Stomach smooth muscle (tissue), 2 donors: Measurements from ENCODE around the gene SNRNP48.

Source experiments
- H3K27ac ChIP-seq: one replicate; pipeline ENCODE4 v1.7.0; 2013; ENCODE audit warnings: mild to moderate bottlenecking, low read length, inconsistent platforms
- H3K27me3 ChIP-seq, 2 donors: one replicate each; pipeline ENCODE4 v1.7.0; 2013; ENCODE audit warnings: low read length in 2 of 2; ENCODE audit not compliant: insufficient read depth in 2 of 2, control insufficient read depth in 1 of 2
- H3K36me3 ChIP-seq, 2 donors: one replicate each; pipeline ENCODE4 v1.7.0; 2013; ENCODE audit warnings: low read length in 2 of 2; ENCODE audit not compliant: control insufficient read depth in 2 of 2, insufficient read depth in 2 of 2
- H3K4me1 ChIP-seq: one replicate; pipeline ENCODE4 v1.7.0; 2013; ENCODE audit warnings: low read length; ENCODE audit not compliant: control insufficient read depth, insufficient read depth
- H3K4me3 ChIP-seq, 2 donors: one replicate each; pipeline ENCODE4 v1.7.0; 2013; ENCODE audit warnings: low read length in 2 of 2
- H3K9ac ChIP-seq, 2 donors: one replicate each; pipeline ENCODE4 v1.7.0; 2013; ENCODE audit warnings: low read length in 2 of 2, mild to moderate bottlenecking in 1 of 2
- H3K9me3 ChIP-seq, 2 donors: one replicate each; pipeline ENCODE4 v1.7.0; 2013; ENCODE audit warnings: low read length in 2 of 2; ENCODE audit not compliant: control insufficient read depth in 2 of 2
- donor health status: healthy.
- donor health status: Pancreatic carcinoma.

Gene SNRNP48

GRCh38 chr6:7559651-7560385 is 30.2 kb upstream of the SNRNP48 start:
- Histone ChIP-seq H3K27ac (no peak overlapping the region), H3K4me1 (no peaks in the 10 kb centered on the region), H3K9ac (no peak overlapping the region), H3K27me3 (peaks cover 9 to 14% of the 10 kb centered on the region in 2 donors), H3K36me3 (no peaks in the 10 kb centered on the region), H3K4me3 (no peak overlapping the region), H3K9me3 (no peaks in the 10 kb centered on the region)

- no peak overlapping the region for H3K4me3 ChIP-seq
- H3K9me3 ChIP-seq = no peaks in the 10 kb centered on the region
- peaks cover 11% of the 10 kb centered on the region in 2 donors for H3K27me3 ChIP-seq
- no peak overlapping the region for H3K27ac ChIP-seq
- H3K36me3 ChIP-seq = no peaks in the 10 kb centered on the region
- H3K9ac ChIP-seq = no peak overlapping the region
- no peaks in the 10 kb centered on the region for H3K4me1 ChIP-seq
Measured at GRCh38 chr6:7561153-7561964, 28.6 kb upstream of the SNRNP48 start.

- H3K36me3 ChIP-seq = no peaks in the 10 kb centered on the region
- H3K27me3 ChIP-seq = peaks cover 11% of the 10 kb centered on the region in 2 donors
- no peak overlapping the region for H3K27ac ChIP-seq
- H3K9me3 ChIP-seq = no peaks in the 10 kb centered on the region
- no peak overlapping the region for H3K9ac ChIP-seq
- H3K4me1 ChIP-seq = no peaks in the 10 kb centered on the region
- H3K4me3 ChIP-seq = no peak overlapping the region
Measured at GRCh38 chr6:7562769-7563168, 27.2 kb upstream of the SNRNP48 start.

- no peaks in the 10 kb centered on the region for H3K9me3 ChIP-seq
- H3K4me1 ChIP-seq = no peaks in the 10 kb centered on the region
- no peak overlapping the region for H3K9ac ChIP-seq
- H3K36me3 ChIP-seq = no peaks in the 10 kb centered on the region
- no peak overlapping the region for H3K4me3 ChIP-seq
- H3K27ac ChIP-seq = no peak overlapping the region
- H3K27me3 ChIP-seq = peaks cover 11 to 17% of the 10 kb centered on the region in 2 donors
Measured at GRCh38 chr6:7566107-7566506, 23.9 kb upstream of the SNRNP48 start.

- Histone ChIP-seq H3K27me3 (peaks cover 5 to 12% of the 10 kb centered on the region in 2 donors), H3K9me3 (no peaks in the 10 kb centered on the region), H3K9ac (no peak overlapping the region), H3K36me3 (no peaks in the 10 kb centered on the region), H3K4me1 (no peaks in the 10 kb centered on the region), H3K27ac (no peak overlapping the region), H3K4me3 (no peak overlapping the region)
Measured at GRCh38 chr6:7566617-7567173, 23.3 kb upstream of the SNRNP48 start.

GRCh38 chr6:7568021-7568420 is 22.0 kb upstream of the SNRNP48 start:
- no peaks in the 10 kb centered on the region for H3K36me3 ChIP-seq
- H3K9ac ChIP-seq = no peak overlapping the region
- H3K4me1 ChIP-seq = no peaks in the 10 kb centered on the region
- no peak overlapping the region for H3K4me3 ChIP-seq
- H3K9me3 ChIP-seq = no peaks in the 10 kb centered on the region
- peaks cover 5 to 12% of the 10 kb centered on the region in 2 donors for H3K27me3 ChIP-seq
- H3K27ac ChIP-seq = no peak overlapping the region

- H3K27ac ChIP-seq = no peak overlapping the region
- H3K4me3 ChIP-seq = no peak overlapping the region
- peaks cover 0 to 12% of the 10 kb centered on the region in 2 donors for H3K27me3 ChIP-seq
- H3K9ac ChIP-seq = no peak overlapping the region
- H3K36me3 ChIP-seq = no peaks in the 10 kb centered on the region
- H3K4me1 ChIP-seq = no peaks in the 10 kb centered on the region
- no peaks in the 10 kb centered on the region for H3K9me3 ChIP-seq
Measured at GRCh38 chr6:7569082-7569481, 20.9 kb upstream of the SNRNP48 start.

GRCh38 chr6:7572213-7572943 is 17.6 kb upstream of the SNRNP48 start:
- Histone ChIP-seq H3K4me3 (no peak overlapping the region), H3K27ac (no peak overlapping the region), H3K9ac (no peak overlapping the region), H3K9me3 (no peaks in the 10 kb centered on the region), H3K36me3 (no peaks in the 10 kb centered on the region), H3K4me1 (no peaks in the 10 kb centered on the region), H3K27me3 (peaks cover 0 to 9% of the 10 kb centered on the region in 2 donors)

- Histone ChIP-seq H3K27me3 (peaks cover 0 to 4% of the 10 kb centered on the region in 2 donors), H3K9ac (no peak overlapping the region), H3K27ac (no peak overlapping the region), H3K4me3 (no peak overlapping the region), H3K9me3 (no peaks in the 10 kb centered on the region), H3K4me1 (no peaks in the 10 kb centered on the region), H3K36me3 (no peaks in the 10 kb centered on the region)
Measured at GRCh38 chr6:7574500-7574899, 15.5 kb upstream of the SNRNP48 start.

GRCh38 chr6:7578516-7578915 is 11.5 kb upstream of the SNRNP48 start:
- H3K36me3 ChIP-seq = no peaks in the 10 kb centered on the region
- no peak overlapping the region for H3K4me3 ChIP-seq
- no peaks in the 10 kb centered on the region for H3K27me3 ChIP-seq
- no peaks in the 10 kb centered on the region for H3K9me3 ChIP-seq
- no peak overlapping the region for H3K9ac ChIP-seq
- no peak overlapping the region for H3K27ac ChIP-seq
- H3K4me1 ChIP-seq = no peaks in the 10 kb centered on the region
